ENCODE measurements around the gene TMEM131.

GRCh38 chr2:97858442-97858841 is 137.3 kb downstream of the TMEM131 start:
- no peak for TF ChIP-seq CTCF (IDR thresholded peaks at IDR 0.05; ENCODE audit: low read depth, low read length)
- no peak for TF ChIP-seq POLR2A (IDR thresholded peaks at IDR 0.05; ENCODE audit: extremely low read depth, insufficient read length)
- TF ChIP-seq MAX (IDR thresholded peaks at IDR 0.05; ENCODE audit: low read depth, low read length) = no peak

Data from NB4 (cell line).